Activated CD4-positive, CD25-positive, alpha-beta regulatory T cell treated with anti-CD3 and anti-CD28 coated beads, Interleukin-2, amount 50 U/mL, for 72 hours (primary cell): Measurements from ENCODE around the gene C11orf98.
A peak's percentile ranks its signal among the peaks of the same experiment; 100 is the strongest.
"Not testable (repeated sequence)": the region's sequence is repeated elsewhere in the genome, so short reads cannot be mapped to it uniquely, and the experiment has no call there.

Experiments
- DNase-seq: peaks from one replicate; pipeline ENCODE4 v3.0.0; 2021

Gene C11orf98

DNA sequence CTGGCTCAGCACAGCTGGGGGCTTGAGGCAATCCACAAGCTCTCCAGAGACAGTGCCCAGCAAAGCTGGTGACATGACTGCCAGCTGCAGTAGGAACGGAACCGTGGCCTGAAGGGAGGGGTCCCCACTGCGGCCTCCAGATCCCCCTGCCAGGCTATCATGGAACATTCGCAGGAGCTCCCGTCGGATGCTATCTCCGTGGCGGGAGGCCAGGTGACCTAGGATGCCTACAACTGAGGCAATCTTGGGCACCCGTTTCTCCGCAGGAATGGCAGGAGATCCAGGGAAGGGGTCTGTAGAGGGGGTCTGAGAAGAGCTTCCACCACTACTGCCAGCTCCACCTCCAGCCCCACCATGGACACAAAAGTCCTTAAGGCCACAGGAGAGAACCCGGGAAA is 16.0 kb downstream of the C11orf98 start:
- DNase-seq: no peak

- no peak for DNase-seq
Measured at GRCh38 chr11:62648185-62648966, 16.6 kb downstream of the C11orf98 start.

- no peak for DNase-seq
Measured at GRCh38 chr11:62647609-62648005, 17.4 kb downstream of the C11orf98 start.

DNA sequence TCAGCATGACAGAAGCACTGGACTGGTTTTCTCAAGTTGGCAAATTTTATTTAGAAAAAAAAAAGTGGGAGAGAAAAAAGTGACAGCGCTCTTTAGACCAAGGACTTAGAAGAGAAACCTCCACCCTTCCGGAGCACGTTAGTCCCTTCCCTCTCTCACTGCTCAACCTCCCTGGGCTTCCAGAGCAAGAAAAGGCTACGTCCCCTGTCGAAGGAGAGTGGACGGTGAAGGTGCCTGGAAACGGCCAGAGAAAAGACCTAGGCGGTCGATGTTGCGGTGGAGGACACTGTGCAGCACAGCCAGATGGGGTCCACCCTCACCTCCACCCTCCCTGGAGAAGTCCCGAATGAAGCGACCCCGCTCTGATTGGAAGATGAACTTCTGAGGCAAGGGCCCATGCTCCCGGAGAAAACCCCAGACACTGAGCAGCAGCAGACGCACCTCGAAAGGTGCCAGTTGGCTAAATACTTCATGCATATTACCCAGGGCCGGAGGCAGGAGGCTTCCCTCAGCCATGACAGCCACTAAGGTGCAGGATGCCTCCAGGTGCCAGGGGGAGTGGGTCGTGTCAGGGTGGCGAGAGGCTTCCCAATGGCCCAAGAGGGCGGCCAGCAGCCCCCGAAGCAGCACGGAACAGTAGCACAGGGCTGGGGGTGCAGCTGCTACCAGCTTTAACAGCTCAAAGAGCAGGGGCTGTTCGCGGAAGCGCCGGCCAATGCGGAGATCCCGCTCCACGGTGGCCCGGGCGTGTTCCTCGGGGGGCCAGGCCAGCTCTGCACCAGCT is 18.0 kb downstream of the C11orf98 start:
- no peak for DNase-seq

DNA sequence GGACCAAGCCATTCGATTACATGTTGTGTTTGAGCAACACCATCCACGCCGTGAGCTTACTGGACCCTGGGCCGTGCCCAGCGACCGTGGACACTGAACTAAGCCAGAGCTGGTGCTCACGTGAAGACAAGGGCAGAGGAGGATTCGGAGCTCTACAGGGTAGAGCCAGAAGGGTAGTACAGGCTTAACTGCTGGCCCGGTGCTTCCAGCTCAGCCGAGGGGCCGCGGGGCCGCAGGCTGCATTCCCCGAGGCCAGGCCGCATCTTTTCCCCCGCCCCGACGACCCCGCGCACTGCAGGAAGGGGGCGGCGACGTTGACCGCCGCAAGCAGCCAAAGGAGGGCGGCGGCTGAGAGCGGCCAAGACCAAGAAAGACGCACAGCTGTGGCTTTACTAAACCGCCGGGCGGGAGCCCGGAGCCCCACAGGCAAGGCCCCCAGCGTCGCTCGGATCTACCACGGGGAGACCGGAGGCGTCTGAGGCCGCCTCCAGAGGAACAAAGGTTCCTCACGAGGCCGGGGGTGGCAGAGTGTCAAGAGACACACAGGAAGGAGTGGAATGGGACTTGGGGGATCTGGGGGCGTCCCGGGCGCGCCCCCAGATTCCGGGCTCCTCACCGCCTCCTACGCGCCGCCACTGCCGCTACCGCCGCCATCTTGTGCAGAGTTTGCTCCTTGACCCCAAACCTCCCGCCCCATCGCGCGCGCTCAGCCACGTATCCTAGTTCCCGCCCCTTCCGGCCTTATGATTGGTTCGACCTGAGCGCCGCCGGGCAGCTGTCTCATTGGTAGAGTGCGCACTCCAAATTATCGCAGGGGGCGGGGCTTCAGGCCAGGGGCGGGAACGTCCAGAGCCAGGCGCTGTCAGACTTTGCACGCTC is 18.8 kb downstream of the C11orf98 start, which contains the start of gene GANAB:
TSS of gene GANAB (minus strand) at position 668 of the 879 bp plus-strand sequence. CDS start at position 654, 14 bp downstream.
- peak; percentile 97 for DNase-seq

DNA sequence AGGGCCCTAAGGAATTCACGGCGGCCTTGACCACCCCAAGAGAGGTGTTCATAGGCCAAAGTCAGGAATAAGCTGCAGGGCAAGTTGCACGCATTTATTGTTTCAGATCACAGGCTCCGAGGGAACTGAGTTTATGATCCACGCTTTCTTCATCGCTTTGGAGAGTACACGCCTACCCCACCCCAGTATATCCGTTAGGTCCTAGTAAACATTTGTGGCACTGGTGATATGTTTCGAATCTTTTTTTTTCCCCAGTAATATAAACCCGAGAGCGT is 19.4 kb downstream of the C11orf98 start:
- DNase-seq: no peak

- no peak for DNase-seq
Measured at GRCh38 chr11:62644220-62644619, 20.8 kb downstream of the C11orf98 start.

GRCh38 chr11:62632492-62632891 is 32.5 kb downstream of the C11orf98 start:
- no peak for DNase-seq

DNA sequence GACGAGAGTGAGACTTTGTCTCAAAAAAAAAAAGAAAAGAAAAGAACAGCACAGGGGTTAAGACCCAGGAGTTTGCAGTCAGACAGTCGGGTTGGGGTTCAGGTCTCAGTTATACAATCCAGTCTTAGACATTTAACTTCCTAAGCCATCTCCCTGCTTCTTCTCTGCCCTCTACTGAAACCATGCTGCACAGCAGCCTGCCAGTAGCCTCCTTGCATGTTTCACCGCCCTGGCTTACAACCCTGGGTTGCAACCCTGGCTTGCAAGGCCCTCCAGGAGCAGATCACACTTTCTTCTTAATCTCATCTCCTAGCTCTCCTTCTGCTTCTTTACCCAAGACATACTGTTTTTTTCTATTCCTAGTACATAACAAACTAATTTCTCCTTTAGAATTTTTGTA is 37.3 kb downstream of the C11orf98 start:
- no peak for DNase-seq

- DNase-seq: no peak
Measured at GRCh38 chr11:62622476-62623089, 42.4 kb downstream of the C11orf98 start.

GRCh38 chr11:62621567-62622470 is 43.2 kb downstream of the C11orf98 start, which contains the start of gene B3GAT3:
B3GAT3 (minus strand) TSS chr11:62621986; CDS start chr11:62621947, 39 bp downstream.
- peak; percentile 98 for DNase-seq

GRCh38 chr11:62621027-62621566 is 43.9 kb downstream of the C11orf98 start:
- DNase-seq: no peak

- not testable (repeated sequence) for DNase-seq
Measured at GRCh38 chr11:62616957-62617356, 48.1 kb downstream of the C11orf98 start.

- DNase-seq: no peak
Measured at GRCh38 chr11:62615521-62615920, 49.5 kb downstream of the C11orf98 start.

DNA sequence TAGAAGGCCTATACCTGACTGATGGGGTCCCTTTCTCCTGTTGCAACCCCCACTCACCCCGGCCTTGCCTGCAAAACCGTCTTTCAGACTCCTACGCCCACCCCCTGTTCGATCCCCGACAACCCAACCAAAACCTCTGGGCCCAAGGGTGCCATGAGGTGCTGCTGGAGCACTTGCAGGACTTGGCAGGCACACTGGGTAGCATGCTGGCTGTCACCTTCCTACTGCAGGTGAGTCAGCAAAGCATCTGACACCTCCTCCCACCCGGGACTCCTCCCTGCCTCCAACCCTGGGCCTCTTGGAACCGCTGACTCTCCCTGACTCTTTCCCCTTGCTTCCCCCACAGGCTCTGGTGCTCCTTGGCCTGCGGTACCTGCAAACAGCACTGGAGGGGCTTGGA is 50.7 kb downstream of the C11orf98 start:
- no peak for DNase-seq

DNA sequence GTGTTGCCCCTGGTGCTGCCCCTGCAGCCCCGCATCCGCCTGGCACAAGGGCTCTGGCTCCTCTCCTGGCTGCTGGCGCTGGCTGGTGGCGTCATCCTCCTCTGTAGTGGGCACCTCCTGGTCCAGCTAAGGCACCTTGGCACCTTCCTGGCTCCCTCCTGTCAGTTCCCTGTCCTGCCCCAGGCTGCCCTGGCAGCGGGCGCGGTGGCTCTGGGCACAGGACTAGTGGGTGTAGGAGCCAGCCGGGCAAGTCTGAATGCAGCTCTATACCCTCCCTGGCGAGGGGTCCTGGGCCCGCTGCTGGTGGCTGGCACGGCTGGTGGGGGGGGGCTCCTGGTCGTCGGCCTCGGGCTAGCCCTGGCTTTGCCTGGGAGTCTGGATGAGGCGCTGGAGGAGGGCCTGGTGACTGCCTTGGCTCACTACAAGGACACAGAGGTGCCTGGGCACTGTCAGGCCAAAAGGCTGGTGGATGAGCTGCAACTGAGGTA is 51.7 kb downstream of the C11orf98 start:
- peak; percentile 35 for DNase-seq
